Epidermal melanocyte (primary cell): Measurements from ENCODE around the gene DIP2B.
A peak's percentile ranks its signal among the peaks of the same experiment; 100 is the strongest.
"Not testable (repeated sequence)": the region's sequence is repeated elsewhere in the genome, so short reads cannot be mapped to it uniquely, and the experiment has no call there.

Experiments used
- DNase-seq: peaks from one replicate; pipeline ENCODE4 v3.0.0; 2011; ENCODE audit warnings: low spot score; ENCODE audit not compliant: insufficient read length

The DIP2B gene

GRCh38 chr12:50504798-50505674 is at the start of gene DIP2B:
Gene DIP2B (plus strand): TSS chr12:50504985. CDS start chr12:50505141, 156 bp downstream.
- peak; percentile 74 for DNase-seq

- DNase-seq = no peak
Observed at GRCh38 chr12:50458606-50459005, 46.2 kb upstream of the DIP2B start.

GRCh38 chr12:50467439-50467838 is 37.3 kb upstream of the DIP2B start:
- no peak for DNase-seq

- DNase-seq = no peak
Observed at GRCh38 chr12:50477241-50477832, 27.4 kb upstream of the DIP2B start.

GRCh38 chr12:50482571-50482970 is 22.2 kb upstream of the DIP2B start:
- DNase-seq = no peak

- DNase-seq = no peak
Observed at GRCh38 chr12:50483488-50483887, 21.3 kb upstream of the DIP2B start.

GRCh38 chr12:50488801-50489200 is 16.0 kb upstream of the DIP2B start:
- no peak for DNase-seq

- not testable (repeated sequence) for DNase-seq
Observed at GRCh38 chr12:50498119-50498518, 6.7 kb upstream of the DIP2B start.

GRCh38 chr12:50505675-50506530 is 1.1 kb downstream of the DIP2B start:
- DNase-seq = peak; percentile 30

GRCh38 chr12:50506753-50507473 is 2.1 kb downstream of the DIP2B start:
- DNase-seq = no peak

- DNase-seq = no peak
Observed at GRCh38 chr12:50507474-50507838, 2.7 kb downstream of the DIP2B start.

GRCh38 chr12:50507930-50508329 is 3.1 kb downstream of the DIP2B start:
- DNase-seq = no peak

GRCh38 chr12:50508414-50508813 is 3.6 kb downstream of the DIP2B start:
- DNase-seq = no peak

- DNase-seq = no peak
Observed at GRCh38 chr12:50508970-50509663, 4.3 kb downstream of the DIP2B start.

- DNase-seq = no peak
Observed at GRCh38 chr12:50514526-50515276, 9.9 kb downstream of the DIP2B start.

- no peak for DNase-seq
Observed at GRCh38 chr12:50515587-50515986, 10.8 kb downstream of the DIP2B start.

- no peak for DNase-seq
Observed at GRCh38 chr12:50517421-50518048, 12.8 kb downstream of the DIP2B start.

- DNase-seq = no peak
Observed at GRCh38 chr12:50518090-50518489, 13.3 kb downstream of the DIP2B start.

GRCh38 chr12:50519353-50519752 is 14.6 kb downstream of the DIP2B start:
- DNase-seq = no peak
